GM19467 (cell line): ENCODE measurements around the gene FGF21.
"Not testable (repeated sequence)": the region's sequence is repeated elsewhere in the genome, so short reads cannot be mapped to it uniquely, and the experiment has no call there.

Source experiments
- ATAC-seq: cut with Tn5 transposase; IDR thresholded peaks from one replicate; pipeline ENCODE4 v1.9.1; 2021; ENCODE audit warnings: mild to moderate bottlenecking, moderate library complexity; ENCODE audit not compliant: unreplicated experiment

The FGF21 gene

DNA sequence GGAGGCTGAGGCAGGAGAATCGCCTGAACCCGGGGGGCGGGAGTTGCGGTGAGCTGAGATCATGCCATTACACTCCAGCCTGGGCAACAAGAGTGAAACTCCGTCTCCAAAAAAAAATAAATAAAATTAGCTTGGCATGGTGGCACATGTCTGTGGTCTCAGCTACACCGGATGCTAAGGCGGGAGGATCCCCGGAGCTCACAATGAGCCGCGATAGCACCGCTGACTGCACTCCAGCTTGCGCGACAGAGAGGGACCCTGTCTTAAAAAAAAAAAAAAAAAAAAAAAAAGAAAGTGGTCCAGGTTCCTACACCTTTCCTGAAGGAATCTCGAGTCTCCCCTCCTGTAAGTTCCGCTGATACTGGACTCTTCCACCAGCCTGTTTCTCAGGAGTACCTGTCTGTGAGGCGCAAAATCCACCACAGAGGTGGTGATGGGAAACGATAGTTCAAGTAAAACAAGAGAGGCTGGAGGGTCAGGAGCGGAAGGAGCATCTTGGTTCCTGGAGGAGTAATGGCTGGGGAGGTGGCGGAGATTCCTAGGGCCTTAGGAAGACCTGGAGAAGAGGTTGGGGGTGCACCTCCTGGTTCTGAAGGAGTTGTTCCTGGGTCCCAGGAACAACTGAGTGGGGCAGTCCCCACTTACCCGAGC lies 3.4 kb upstream of the FGF21 start:
- ATAC-seq = no peak

DNA sequence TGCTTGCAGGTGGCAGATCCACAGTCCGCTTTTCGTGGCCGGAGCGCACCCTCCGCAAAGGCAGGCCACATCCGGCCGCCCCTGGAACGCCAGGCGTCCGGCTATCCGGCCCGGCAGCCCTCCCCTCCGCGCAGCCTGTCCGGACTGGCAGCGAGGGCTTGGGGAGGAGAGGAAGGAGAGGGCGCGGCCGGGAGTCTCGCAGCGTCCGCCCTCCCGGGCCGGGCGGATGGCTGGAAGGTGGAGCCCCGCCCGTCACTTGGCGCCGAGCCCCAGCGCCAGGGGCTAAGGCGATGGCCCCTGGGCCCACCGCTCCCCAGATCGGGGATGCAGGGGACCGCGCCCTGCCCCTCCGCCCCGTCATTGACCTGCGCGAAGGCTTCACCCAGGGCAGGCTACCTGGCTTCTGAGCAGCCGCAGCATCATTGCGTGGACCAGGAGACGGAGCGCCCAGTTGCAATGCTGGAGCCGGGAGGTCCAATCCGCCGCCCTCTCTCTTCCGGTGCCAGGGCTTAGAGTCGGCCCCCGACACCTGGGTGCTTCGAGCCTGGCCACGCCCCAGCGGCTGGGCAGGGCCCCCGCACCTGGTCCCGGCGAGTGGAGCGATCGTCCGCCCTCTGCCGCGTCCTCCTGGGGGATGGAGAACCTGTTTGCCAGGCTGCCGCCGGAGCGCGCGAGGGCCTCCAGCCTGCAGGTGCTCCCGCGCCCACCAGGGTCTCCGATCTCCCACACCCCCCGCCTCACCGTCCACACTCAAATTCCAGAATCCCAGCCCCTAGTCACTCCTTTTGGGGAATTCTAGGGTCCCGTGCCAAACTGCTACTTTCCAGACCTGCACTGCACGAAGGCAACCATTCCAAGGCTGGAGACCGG lies 2.6 kb upstream of the FGF21 start, which contains the start of gene FUT1:
Gene FUT1 (minus strand): TSS at position 146 of the 870 bp plus-strand sequence. CDS start 1,360 bp downstream, outside the sequence.
- no peak for ATAC-seq

DNA sequence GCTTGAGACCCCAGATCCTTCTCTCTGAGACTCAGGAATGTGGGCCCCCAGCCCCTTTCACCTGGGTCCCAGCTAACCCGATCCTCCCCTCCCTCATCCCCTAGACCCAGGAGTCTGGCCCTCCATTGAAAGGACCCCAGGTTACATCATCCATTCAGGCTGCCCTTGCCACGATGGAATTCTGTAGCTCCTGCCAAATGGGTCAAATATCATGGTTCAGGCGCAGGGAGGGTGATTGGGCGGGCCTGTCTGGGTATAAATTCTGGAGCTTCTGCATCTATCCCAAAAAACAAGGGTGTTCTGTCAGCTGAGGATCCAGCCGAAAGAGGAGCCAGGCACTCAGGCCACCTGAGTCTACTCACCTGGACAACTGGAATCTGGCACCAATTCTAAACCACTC lies 463 bp downstream of the FGF21 start:
- no peak for ATAC-seq

DNA sequence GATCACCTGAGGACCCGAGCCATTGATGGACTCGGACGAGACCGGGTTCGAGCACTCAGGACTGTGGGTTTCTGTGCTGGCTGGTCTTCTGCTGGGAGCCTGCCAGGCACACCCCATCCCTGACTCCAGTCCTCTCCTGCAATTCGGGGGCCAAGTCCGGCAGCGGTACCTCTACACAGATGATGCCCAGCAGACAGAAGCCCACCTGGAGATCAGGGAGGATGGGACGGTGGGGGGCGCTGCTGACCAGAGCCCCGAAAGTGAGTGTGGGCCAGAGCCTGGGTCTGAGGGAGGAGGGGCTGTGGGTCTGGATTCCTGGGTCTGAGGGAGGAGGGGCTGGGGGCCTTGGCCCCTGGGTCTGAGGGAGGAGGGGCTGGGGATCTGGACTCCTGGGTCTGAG lies 888 bp downstream of the FGF21 start:
- ATAC-seq = no peak

DNA sequence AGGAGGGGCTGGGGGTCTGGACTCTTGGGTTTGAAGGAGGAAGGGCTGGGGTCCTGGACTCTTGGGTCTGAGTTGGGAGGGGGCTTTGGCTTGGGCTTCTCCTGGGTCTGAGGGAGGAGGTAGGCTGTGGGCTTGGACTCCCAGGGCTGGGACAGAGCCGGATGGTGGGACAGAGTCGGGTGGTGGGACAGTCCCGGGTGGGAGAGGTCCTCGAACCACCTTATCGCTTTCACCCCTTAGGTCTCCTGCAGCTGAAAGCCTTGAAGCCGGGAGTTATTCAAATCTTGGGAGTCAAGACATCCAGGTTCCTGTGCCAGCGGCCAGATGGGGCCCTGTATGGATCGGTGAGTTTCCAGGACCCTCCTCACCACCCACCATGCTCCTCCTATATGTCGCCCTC lies 1.4 kb downstream of the FGF21 start:
- no peak for ATAC-seq

DNA sequence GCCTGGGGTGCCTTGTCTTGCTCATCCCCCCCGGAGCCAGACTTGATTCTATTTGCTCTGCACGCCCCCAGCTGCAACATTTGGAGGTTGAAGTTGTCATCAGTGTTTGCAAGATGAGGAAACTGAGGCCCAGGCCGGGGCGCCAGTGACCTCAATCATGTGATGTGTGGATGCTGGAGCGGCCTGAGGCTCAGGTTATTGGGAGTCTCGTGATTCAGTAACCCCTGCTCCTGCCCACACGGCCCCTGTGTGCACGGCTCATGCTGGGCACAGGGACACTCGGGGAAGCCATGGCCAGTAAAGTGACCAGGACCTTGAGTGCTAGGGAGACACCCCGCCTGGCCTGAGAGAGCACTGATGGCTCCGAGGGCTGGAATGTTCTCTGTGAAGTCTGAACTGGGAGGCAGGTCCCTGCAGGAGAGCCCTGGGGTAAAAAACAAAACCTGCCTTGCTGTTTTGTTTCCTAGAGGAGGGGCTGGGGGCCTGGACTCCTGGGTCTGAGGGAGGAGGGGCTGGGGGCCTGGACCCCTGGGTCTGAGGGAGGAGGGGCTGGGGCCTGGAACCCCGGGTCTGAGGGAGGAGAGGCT lies 1.9 kb downstream of the FGF21 start:
- no peak for ATAC-seq

DNA sequence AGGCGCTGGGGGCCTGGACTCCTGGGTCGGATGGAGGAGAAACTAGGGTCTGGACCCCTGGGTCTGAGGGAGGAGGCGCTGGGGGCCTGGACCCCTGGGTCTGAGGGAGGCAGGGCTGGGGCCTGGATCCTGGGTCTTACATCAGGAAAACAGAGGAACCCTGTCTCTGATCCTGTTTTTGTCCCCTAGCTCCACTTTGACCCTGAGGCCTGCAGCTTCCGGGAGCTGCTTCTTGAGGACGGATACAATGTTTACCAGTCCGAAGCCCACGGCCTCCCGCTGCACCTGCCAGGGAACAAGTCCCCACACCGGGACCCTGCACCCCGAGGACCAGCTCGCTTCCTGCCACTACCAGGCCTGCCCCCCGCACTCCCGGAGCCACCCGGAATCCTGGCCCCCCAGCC lies 2.4 kb downstream of the FGF21 start:
- no peak for ATAC-seq

DNA sequence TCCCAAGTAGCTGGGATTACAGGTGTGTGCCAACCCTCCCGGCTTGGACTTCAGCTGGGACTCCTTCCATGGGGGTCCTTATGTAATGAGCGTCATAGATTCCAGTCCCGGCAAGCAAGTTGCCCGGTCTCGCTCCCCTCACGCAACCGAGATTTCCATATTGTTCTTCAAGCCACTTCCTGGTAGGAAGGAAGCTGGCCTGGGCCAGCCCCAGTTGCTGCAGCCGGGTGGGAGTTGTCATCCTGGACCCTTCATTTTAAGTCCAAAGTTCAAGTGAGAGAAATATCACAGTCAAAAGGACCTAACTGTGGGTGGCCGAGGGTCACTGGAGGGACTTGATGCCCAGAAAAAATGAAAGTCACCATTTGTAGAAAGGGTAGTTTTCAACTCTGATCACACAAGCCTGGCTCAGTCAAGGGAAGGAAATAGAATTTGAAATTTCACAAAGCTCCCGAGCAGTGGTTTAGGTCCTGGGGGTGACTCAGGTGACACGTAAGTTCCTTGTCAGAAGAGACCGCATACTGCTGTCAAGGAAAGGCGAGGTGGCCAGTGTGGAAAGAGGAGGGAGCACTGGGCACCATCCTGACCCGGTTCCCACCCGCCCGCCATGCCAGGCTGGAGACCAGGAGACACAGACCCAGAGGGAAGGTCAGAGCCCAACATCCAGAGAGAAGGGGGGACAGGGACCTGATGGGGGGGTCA lies 5.3 kb downstream of the FGF21 start:
- ATAC-seq = no peak

DNA sequence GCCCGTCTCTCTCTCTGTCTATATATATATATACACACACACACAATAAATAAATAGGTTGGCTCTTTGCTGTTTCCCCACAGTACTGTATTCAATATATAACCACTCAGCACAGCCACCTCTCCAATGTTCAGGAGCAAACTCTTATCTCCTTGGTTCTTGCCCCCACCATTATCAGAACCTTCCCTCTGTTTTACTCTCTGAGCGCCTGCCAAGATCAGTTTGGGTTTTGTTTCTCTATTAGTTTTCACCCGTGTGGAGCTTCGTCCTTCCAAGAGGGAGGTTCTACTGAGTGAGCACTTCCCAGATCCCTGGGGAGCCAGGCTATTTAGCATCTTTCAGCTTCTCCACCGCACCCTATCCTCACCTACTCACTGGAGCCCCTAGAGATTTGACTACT lies 10.5 kb downstream of the FGF21 start:
- not testable (repeated sequence) for ATAC-seq

DNA sequence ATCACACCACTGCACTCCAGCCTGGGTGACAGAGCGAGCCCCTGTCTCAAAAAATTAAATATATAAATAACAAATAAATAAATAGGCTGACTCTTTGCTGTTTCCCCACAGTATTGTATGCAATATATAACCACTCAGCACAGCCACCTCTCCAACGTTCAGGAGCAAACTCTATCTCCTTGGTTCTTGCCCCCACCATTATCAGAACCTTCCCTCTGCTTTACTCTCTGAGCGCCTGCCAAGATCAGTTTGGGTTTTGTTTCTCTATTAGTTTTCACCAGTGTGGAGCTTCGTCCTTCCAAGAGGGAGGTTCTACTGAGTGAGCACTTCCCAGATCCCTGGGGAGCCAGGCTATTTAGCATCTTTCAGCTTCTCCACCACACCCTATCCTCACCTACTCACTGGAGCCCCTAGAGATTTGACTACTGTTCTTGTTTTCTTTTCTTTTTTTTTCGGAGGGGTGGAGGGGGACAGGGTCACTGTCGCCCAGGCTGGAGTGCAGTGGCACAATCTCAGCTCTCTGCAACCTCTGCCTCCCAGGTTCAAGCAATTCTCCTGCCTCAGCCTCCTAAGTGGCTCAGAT lies 12.9 kb downstream of the FGF21 start:
- not testable (repeated sequence) for ATAC-seq

DNA sequence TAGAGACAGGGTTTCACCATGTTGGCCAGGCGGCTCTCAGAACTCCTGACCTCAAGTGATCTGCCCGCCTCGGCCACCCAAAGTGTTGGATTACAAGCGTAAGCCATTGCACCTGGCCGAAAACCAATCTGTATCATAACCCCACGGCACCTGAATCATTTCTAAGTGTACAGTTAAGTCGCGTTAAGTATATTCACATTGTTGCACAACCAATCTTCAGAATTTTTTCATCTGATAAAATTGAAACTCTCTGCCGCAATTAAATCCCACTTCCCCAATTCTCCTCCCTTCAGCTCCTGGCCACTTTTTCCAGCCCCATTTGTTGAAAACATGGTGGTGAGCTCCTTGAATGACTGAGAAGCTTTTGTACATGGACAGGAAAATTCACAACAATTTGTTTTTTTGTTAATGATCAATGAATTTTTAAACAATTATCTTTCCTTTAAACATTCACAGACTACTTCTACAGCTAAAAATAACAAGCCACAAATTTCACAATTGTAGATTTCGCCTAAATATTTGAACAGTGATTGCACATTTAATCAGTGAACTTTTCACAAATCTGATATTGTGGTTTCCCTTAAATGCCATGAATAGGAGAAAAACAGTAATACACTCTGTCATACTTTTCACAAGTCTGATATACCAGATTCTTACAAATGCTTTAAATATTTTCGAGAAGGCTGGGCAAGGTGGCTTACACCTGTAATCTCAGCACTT lies 13.8 kb downstream of the FGF21 start:
- no peak for ATAC-seq

DNA sequence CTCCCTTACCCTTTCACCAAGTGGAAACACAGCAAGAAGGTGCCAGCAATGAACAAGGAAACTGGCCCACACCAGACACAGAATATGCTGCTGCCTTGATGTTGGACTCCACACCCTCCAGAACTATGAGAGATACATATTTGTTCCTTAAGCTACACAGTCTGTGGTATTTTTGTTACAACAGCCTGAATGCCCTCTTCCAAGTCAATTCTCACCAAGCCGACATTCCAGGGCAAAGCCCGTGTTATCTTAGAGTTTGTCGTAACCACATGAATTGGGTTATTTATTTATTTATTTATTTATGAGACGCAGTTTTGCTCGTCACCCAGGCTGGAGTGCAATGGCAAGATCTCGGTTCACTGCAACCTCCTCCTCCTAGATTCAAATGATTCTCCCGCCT lies 14.9 kb downstream of the FGF21 start:
- no peak for ATAC-seq

DNA sequence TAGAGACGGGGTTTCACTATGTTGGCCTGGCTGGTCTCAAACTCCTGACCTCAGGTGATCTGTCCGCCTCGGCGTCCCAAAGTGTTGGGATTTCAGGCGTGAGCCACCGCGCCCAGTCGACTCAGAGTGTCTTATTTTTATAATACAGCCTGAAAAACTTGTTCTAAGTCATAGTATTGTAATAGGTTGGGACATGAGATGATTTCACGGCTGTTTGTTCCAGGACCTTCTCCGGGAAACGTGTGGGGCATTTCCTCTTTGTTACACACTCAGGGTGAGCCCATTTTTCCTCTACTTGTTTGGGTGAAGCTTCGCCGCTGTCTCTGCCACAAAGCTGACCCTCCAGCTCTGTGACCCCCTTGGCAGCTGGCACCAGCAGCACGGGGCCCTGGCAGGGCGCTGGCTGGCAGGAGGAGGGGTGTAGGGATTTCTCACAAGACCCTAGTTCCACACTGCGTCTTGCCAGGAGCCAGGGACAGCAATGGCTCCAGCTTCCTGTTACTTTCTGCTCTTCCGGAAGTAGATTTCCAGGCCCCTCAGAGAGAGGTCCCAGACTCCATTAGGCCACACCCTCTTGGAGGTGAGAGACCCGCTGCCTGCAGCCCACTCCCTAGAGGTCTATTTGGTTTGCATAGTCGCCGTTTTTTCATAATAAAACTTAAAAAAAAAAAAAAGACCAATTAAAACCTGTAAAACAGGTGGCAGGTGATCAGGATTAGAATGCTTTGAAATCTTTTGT lies 15.6 kb downstream of the FGF21 start:
- no peak for ATAC-seq

DNA sequence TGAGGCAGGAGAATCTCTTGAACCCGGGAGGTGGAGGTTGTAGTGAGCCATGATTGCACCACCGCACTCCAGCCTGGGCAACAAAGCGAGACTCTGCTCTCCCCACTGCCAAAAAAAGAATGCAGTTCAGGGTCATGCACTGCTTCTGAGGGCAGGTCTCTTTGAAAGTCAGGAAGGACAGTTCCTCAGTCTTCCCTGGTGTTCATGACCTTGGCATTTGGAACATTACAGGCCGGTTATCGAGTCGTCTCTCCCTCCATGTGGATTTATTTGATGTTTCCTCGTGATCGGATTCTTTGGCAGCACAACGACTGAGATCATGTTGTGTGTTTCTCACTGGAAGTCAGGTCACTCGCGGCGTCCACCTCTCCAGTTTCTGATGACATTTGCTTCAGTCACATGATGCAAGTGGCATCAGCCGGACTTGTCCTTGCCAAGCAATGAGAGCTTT lies 17.2 kb downstream of the FGF21 start:
- no peak for ATAC-seq

DNA sequence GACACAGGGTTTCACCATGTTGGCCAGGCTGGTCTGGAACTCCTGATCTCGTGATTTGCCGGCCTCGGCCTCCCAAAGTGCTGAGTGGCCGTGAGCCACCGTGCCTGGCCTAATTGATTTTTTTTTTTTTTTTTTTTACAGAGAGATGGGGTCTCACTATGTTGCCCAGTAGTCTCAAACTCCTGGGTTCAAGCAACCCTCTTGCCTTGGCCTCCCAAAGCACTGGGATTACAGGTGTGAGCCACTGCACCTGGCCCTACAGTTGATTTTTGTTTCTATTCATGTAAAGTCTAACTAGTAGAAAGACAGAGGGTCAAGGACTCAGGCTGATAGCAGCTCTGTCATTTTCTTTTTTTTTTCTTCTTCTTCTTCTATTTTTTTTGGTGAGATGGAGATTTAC lies 21.8 kb downstream of the FGF21 start:
- ATAC-seq = no peak

DNA sequence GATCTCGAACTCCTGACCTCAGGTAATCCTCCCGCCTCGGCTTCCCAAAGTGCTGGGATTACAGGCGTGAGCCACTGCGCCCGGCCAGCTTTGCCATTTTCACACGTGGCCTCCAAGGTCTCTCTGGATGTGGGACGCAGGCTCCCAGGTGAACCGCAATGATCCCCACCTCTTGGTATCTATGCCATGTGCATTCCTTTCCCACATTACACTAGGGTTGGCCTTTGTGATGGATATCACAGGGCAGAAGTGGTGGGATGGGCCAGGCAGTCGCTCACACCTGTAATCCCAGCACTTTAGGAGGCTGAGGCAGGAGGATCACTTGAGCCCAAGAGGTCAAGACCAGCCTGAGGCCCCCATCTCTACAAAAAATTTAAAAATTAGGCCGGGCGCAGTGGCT lies 22.4 kb downstream of the FGF21 start:
- ATAC-seq = no peak

DNA sequence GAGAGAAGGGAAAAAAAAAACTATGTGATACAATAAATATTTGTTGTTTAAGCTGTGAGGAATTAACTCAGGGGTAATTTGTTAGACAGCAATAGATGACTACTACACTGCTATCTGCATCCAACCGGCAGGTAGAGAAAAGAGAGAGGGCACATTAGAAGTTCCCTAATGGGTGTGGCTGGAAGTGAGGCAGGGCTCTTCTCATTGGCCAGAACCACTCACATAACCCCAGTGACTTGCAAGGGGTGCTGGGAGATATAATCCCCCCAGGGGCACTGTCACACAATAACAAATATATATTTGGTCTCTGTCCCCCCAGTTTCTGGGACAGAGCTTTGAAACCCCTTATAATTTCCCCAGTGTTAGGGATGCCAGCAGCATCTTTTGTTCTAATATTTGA lies 24.3 kb downstream of the FGF21 start:
- ATAC-seq = no peak

DNA sequence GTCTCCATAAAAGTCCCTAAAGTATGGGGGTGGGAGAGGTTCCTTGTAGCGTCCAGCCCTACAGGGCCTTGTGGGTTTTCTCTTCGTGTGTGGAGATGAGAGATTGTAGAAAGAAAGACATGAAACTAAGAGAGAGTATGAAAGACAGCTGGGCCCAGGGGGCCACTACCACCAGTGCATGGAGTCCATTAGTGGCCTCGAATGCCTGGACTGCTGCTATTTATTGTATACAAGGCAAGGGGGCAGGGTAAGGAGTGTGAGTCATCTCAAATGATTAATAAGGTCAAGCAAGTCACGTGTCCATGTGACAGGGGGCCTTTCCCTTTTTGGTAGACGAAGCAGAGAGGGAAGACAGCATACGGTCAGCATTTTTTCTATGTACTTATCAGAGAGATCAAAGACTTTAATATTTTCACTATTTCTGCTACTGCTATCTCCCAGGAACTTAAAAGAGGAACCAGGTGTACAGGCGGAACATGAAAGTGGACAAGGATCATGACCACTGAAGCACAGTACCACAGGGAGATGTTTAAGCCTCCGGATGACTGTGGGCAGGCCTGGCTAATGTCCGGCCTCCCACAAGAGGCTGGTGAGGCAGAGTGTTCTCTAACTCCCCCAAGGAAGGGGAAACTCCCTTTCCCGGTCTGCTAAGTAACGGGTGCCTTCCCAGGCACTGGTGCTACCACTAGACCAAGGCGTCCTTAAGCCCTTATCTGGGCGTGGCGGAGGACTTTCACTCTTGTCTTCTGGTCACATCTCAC lies 25.5 kb downstream of the FGF21 start:
- no peak for ATAC-seq

DNA sequence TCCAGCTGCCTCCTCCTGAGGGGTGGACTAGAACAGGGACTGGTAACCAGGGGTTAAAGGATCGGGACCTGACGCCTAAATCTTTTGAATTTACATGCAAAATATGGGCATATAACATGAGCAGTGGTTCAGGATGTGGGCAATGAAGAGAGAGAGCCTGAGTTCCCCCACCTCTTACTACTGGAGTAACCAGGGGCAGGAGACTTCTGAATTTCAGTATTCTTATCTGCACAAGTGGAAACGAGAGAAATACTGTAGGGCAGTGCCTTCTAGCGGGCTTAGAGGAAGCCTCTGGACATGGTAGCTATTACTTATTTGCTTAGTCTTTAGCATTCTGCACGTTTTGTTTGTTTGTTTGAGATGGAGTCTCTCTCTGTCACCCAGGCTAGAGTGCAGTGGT lies 29.2 kb downstream of the FGF21 start:
- no peak for ATAC-seq
